Measurements from ENCODE around the gene FAM234B.
"Not testable (repeated sequence)": the region's sequence is repeated elsewhere in the genome, so short reads cannot be mapped to it uniquely, and the experiment has no call there.

FAM234B gene

GRCh38 chr12:13074396-13075117, 30.4 kb downstream of the FAM234B start:
- ChIA-PET CTCF (interaction anchor here (0.5 kb wide), 1 partner anchor 160 kb away, joined by 6 read pairs; no protein-coding TSS in a partner anchor), POLR2A (ENCODE audit: low non-redundant PET) (no interaction called here)
- no peak overlapping the region for H3K27ac ChIP-seq
- peak; percentile 12 for DNase-seq (ENCODE audit: low spot score)
- no peak for TF ChIP-seq CTCF (conservative IDR thresholded peaks at IDR 0.05; ENCODE audit: low read depth)

- TF ChIP-seq CTCF (conservative IDR thresholded peaks at IDR 0.05; ENCODE audit: low read depth), result no peak
- H3K27ac ChIP-seq, result no peak overlapping the region
- CTCF ChIA-PET, result no interaction called here
- POLR2A ChIA-PET (ENCODE audit: low non-redundant PET), result no interaction called here
- DNase-seq (ENCODE audit: low spot score), result no peak
Observed at GRCh38 chr12:13075118-13075480, 30.9 kb downstream of the FAM234B start.

GRCh38 chr12:13075786-13076570, 31.8 kb downstream of the FAM234B start:
- CTCF ChIA-PET, result no interaction called here
- TF ChIP-seq CTCF (conservative IDR thresholded peaks at IDR 0.05; ENCODE audit: low read depth), result no peak
- POLR2A ChIA-PET (ENCODE audit: low non-redundant PET), result no interaction called here
- H3K27ac ChIP-seq, result no peak overlapping the region
- DNase-seq (ENCODE audit: low spot score), result no peak

- CTCF ChIA-PET, result interaction anchor here (0.6 kb wide), 1 partner anchor 14 kb away, joined by 4 read pairs; no protein-coding TSS in a partner anchor
- DNase-seq (ENCODE audit: low spot score), result no peak
- TF ChIP-seq CTCF (conservative IDR thresholded peaks at IDR 0.05; ENCODE audit: low read depth), result no peak
- POLR2A ChIA-PET (ENCODE audit: low non-redundant PET), result interaction anchor here (0.6 kb wide), 1 partner anchor 132 kb away, joined by 5 read pairs; no protein-coding TSS in a partner anchor
- H3K27ac ChIP-seq, result no peak overlapping the region
Observed at GRCh38 chr12:13079440-13079906, 35.3 kb downstream of the FAM234B start.

- DNase-seq (ENCODE audit: low spot score), result no peak
- TF ChIP-seq CTCF (conservative IDR thresholded peaks at IDR 0.05; ENCODE audit: low read depth), result no peak
- ChIA-PET POLR2A (ENCODE audit: low non-redundant PET) (interaction anchor here (0.5 kb wide), 1 partner anchor 276 kb away, joined by 4 read pairs; no protein-coding TSS in a partner anchor), CTCF (interaction anchor here (0.6 kb wide), 1 partner anchor 15 kb away, joined by 4 read pairs; no protein-coding TSS in a partner anchor)
- no peak overlapping the region for H3K27ac ChIP-seq
Observed at GRCh38 chr12:13080266-13080665, 36.1 kb downstream of the FAM234B start.

- TF ChIP-seq CTCF (conservative IDR thresholded peaks at IDR 0.05; ENCODE audit: low read depth), result no peak
- no peak overlapping the region for H3K27ac ChIP-seq
- ChIA-PET POLR2A (ENCODE audit: low non-redundant PET) (no interaction called here), CTCF (interaction anchor here (0.7 kb wide), 1 partner anchor 149 kb away, joined by 3 read pairs; no protein-coding TSS in a partner anchor)
- no peak for DNase-seq (ENCODE audit: low spot score)
Observed at GRCh38 chr12:13082861-13083260, 38.7 kb downstream of the FAM234B start.

GRCh38 chr12:13083638-13084037, 39.5 kb downstream of the FAM234B start:
- DNase-seq (ENCODE audit: low spot score); H3K27ac ChIP-seq; POLR2A ChIA-PET (ENCODE audit: low non-redundant PET): not testable (repeated sequence)
- CTCF ChIA-PET, result interaction anchor here (0.7 kb wide), 1 partner anchor 148 kb away, joined by 3 read pairs; no protein-coding TSS in a partner anchor

All from RWPE1 (cell line).